ENCODE measurements around the gene DTNBP1. TPM values are rescaled to one million over a fixed set of nuclear protein-coding genes. Genes with fewer than 3 reads are reported as not detected.

DTNBP1 gene
- total and polyA plus RNA-seq, 2 of the 13 experiments (the other 11 are each of a cell fraction or from before 2014, with no cell fraction given): 6.6 to 19.1 TPM

- H3K27me3 ChIP-seq (ENCODE audit: control insufficient read depth in 1 of 2, insufficient read depth in 2 of 2, low read length in 2 of 2): peaks cover 2 to 17% of the 10 kb centered on the region in 2 experiments; a peak in 3 of 5 replicates
- POLR2A ChIA-PET: no interaction called here
Observed at GRCh38 chr6:15673666-15674065, 10.8 kb upstream of the DTNBP1 start.

More at GRCh38 chr6:15673666-15674065, 10.8 kb upstream of the DTNBP1 start:
- H3K4me2 ChIP-seq (ENCODE audit: low read depth, low read length): no peak overlapping the region
- WGBS (ENCODE audit: low lambda C conversion rate): 22% methylated on average over 3 of the region's 3 CpGs
- no peak overlapping the region for H3K9ac ChIP-seq (ENCODE audit: insufficient read depth, low read depth, low read length)
- in situ Hi-C loops (cut with HindIII; ENCODE audit: extremely low pct_ligation_motif_present, low pct_unique_long_range_greater_than_20kb): no loop called here
- H3K4me1 ChIP-seq (ENCODE audit: insufficient read depth, low read length): peaks cover 15% of the 10 kb centered on the region
- DNase-seq (ENCODE audit: low spot score) (no peak), ATAC-seq (no peak), FAIRE-seq (no peak)
- no peaks in the 10 kb centered on the region for H3K9me3 ChIP-seq (ENCODE audit: low read length)
- CTCF ChIA-PET (ENCODE audit: low intra/inter-chr PET ratio, low total read pairs): no interaction called here
- H4K20me1 ChIP-seq (ENCODE audit: insufficient read depth, low read length): no peaks in the 10 kb centered on the region
- H3K36me3 ChIP-seq (replicated peaks in 1 of 2; ENCODE audit: control insufficient read depth in 1 of 2, insufficient read depth in 2 of 2, low read length in 2 of 2): no peaks in the 10 kb centered on the region
- intact Hi-C loops (cut with micrococcal nuclease; ENCODE audit: unreplicated experiment): no loop called here
- H3K79me2 ChIP-seq (ENCODE audit: insufficient read depth, low read length): no peaks in the 10 kb centered on the region
- no peak for TF ChIP-seq ZBTB2 (CRISPR knock-in tag; IDR thresholded peaks at IDR 0.05; ENCODE audit: low read depth)
- no peak for TF ChIP-seq SMAD3 (CRISPR knock-in tag; IDR thresholded peaks at IDR 0.05)
- TF ChIP-seq ZNF550 (CRISPR knock-in tag; IDR thresholded peaks at IDR 0.05; ENCODE audit: borderline replicate concordance): no peak
- no peak for TF ChIP-seq NFRKB (IDR thresholded peaks at IDR 0.05)
- no peak for TF ChIP-seq ZNF709 (CRISPR knock-in tag; IDR thresholded peaks at IDR 0.05)
- no peak for TF ChIP-seq TIGD3 (CRISPR knock-in tag; IDR thresholded peaks at IDR 0.05; ENCODE audit: borderline replicate concordance)
- TF ChIP-seq STAG1 (CRISPR knock-in tag; IDR thresholded peaks at IDR 0.05): no peak
- TF ChIP-seq PRDM10 (CRISPR knock-in tag; IDR thresholded peaks at IDR 0.05; ENCODE audit: low read depth): no peak
- no peak for TF ChIP-seq FOXP1 (IDR thresholded peaks at IDR 0.05)
- no peak for TF ChIP-seq FOXP1 (CRISPR knock-in tag; IDR thresholded peaks at IDR 0.05)
- no peak for TF ChIP-seq MAX (IDR thresholded peaks at IDR 0.05)
- TF ChIP-seq THRA (CRISPR knock-in tag; IDR thresholded peaks at IDR 0.05; ENCODE audit: borderline replicate concordance): no peak
- no peak overlapping the region for H2AFZ ChIP-seq (ENCODE audit: low read length)
- H3K4me3 ChIP-seq (replicated peaks in 1 of 3; ENCODE audit: insufficient read depth in 1 of 3, low read depth in 2 of 3, low read length in 3 of 3): no peak overlapping the region
- H3K27ac ChIP-seq (ENCODE audit: extremely low read length, insufficient read depth, low read length): no peak overlapping the region
- BruUV-seq (replicated peaks): no TSS peak

Measured in HepG2 (cell line).